GM19035 (cell line): Measurements from ENCODE around the gene PFKL.
A peak's percentile ranks its signal among the peaks of the same experiment; 100 is the strongest.
"Not testable (repeated sequence)": the region's sequence is repeated elsewhere in the genome, so short reads cannot be mapped to it uniquely, and the experiment has no call there.

Experiments used
- ATAC-seq: cut with Tn5 transposase; IDR thresholded peaks from one replicate; pipeline ENCODE4 v1.9.1; 2021; ENCODE audit not compliant: unreplicated experiment

Gene PFKL

GRCh38 chr21:44337941-44338895, 38.4 kb downstream of the PFKL start:
- no peak for ATAC-seq

DNA sequence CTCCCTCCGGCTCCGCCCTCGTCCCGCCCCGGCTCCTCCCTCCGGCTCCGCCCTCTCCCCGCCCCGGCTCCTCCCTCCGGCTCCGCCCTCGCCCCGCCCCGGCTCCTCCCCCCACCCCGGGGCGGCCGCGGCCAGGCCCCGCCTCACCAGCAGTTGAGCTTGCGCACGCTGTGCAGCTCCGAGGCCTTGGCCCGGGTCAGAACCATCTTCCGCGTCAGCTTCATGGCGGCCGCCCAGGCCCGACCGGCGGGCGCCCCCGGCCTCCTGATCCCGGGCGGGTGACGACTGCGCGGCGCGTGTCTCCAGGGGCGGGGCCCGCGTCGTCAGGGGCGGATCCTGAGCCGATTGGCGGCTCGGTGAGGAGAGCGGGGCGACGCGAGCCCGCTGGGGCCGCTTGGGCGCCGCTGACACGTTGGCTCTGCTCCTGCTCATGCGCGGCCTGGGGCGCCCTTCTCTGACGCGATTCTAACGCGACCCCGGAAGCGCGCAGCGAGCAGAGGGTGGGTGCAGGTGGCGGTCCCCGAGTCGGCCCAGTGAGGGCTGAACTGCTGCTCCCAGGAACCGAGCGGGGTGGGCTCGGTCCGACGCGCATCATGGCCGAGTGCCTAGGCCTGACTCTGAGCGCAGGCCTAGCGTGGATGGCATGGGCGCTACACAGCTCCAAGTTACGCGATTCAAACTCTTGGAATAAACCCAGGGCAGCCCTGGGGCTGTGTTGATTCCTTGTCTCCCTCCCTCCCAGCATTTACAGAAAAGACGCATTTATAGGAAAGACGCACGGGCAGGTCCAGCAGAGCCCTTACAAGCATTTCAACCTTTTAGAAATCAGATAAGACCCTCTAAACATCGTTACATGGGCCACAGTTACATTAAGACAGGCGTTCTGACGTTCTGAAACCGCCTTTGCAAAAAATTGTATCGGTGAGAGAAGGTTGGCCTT, 39.4 kb downstream of the PFKL start, which contains the start of gene CFAP410:
TSS of gene CFAP410 (minus strand) at position 420 of the 940 bp plus-strand sequence. CDS start at position 224, 196 bp downstream.
- peak; percentile 87 for ATAC-seq

DNA sequence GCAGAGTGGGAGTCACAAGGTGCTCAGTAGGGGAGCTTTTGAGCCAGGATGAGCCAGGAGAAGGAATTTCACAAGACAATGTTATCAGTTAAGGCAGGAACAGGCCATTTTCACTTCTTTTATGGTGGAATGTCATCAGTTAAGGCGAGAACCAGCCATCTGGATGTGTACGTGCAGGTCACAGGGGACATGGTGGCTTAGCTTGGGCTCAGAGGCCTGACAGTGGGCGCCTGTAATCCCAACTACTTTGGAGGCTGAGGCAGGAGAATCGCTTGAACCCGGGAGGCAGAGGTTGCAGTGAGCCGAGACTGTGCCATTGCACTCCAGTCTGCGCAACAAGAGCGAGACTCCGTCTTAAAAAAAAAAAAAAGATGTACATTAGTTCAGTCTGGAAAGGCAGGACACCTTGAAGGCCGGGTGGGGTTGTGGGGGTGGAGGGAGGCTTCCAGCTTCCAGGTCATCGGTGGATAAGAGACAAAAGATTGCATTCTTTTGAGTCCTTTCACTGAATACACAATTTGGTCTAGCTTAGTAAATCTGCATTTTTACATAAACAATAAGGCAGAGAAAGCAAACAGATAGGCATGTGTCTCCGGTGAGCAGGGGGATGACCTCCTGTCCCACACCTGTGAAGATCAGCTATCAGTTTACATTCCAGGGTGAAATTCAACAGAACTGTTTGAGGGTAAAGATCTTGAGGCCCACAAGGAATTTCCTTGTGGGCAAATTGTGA, 42.0 kb downstream of the PFKL start:
- not testable (repeated sequence) for ATAC-seq

DNA sequence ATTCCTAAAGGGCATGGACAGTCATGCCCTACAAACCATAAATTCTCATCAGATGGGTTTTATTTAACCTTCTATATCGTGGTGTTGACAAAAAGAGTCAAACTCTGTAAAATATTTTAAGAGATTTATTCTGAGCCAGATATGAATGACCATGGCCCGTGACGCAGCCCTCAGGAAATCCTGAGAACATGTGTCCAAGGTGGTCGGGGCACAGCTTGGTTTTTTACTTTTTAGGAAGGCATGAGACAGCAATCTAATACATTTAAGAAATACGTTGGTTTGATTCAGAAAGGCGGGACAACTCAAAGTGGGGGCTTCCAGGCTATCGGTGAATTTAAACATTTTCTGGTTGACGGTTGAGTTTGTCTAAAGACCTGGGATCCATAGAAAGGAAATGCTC, 43.1 kb downstream of the PFKL start:
- ATAC-seq: not testable (repeated sequence)

DNA sequence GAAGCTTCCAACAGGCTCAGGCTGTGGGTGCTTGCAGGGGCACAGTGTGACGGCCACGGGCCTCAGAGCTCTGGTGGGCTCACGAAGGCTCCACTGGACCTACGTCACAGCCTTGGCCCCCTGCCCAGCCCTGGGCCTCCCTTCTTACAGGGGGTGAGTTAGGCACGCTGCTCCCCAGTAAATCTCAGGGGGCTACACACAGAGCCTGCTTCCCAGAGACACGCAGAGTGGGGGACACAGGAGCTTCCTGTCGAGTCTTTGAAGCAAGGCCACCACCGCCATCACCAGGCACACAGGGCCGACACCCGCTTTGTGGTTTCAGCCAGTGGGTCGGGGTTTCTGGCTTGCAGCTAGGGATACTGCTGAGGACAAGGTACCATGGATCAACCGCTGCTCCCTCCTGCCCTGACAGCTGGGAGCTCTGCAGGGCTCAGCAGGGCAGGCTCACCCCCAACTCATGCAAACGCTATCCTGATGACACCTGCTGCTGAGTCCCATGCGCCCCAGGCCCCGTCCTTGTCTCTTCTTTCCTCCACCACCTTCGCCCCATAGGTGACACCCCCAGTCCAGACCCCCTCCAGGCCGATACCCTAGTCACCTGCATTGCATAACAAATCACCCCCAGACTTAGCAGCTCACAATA, 44.8 kb downstream of the PFKL start:
- no peak for ATAC-seq

DNA sequence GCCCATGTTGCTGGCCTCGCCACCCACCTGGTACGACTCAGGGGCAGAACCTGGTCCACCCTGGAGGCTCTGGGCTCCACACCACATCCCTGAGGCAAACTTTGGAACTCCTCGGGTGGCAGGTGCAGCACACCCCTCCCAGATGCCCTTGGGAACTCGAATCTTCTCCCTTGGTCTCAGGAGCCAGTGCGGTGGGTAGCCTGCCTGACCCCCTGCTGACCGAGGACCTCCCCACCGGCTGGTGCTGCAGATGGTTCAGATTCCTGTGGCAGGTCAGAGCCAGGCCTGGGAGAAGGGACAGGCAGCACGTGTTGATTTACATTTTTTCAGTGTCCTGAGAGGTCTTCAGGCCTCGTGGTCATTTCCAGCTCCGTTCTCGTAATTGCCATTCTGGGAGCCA, 45.6 kb downstream of the PFKL start:
- no peak for ATAC-seq

- no peak for ATAC-seq
Observed at GRCh38 chr21:44347911-44348451, 48.1 kb downstream of the PFKL start.

DNA sequence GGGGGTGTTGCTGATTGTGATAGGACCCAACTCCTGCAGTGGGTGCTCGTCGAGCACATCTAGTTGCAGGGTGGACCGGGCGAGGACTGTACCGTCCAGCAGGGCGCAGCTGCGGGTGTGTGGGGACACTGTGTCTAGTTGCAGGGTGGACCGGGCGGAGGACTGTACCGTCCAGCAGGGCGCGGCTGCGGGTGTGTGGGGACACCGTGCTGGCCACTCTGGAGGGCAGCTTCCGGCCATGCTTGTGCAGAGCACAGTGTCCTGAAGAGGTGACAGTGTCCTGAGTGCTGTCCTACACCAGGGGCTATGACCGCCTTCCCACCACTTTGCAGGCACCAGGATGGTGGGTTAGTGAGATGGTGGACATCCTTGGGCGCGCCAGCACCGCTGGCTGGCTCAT, 49.0 kb downstream of the PFKL start:
- ATAC-seq: no peak

- no peak for ATAC-seq
Observed at GRCh38 chr21:44349416-44349846, 49.6 kb downstream of the PFKL start.

DNA sequence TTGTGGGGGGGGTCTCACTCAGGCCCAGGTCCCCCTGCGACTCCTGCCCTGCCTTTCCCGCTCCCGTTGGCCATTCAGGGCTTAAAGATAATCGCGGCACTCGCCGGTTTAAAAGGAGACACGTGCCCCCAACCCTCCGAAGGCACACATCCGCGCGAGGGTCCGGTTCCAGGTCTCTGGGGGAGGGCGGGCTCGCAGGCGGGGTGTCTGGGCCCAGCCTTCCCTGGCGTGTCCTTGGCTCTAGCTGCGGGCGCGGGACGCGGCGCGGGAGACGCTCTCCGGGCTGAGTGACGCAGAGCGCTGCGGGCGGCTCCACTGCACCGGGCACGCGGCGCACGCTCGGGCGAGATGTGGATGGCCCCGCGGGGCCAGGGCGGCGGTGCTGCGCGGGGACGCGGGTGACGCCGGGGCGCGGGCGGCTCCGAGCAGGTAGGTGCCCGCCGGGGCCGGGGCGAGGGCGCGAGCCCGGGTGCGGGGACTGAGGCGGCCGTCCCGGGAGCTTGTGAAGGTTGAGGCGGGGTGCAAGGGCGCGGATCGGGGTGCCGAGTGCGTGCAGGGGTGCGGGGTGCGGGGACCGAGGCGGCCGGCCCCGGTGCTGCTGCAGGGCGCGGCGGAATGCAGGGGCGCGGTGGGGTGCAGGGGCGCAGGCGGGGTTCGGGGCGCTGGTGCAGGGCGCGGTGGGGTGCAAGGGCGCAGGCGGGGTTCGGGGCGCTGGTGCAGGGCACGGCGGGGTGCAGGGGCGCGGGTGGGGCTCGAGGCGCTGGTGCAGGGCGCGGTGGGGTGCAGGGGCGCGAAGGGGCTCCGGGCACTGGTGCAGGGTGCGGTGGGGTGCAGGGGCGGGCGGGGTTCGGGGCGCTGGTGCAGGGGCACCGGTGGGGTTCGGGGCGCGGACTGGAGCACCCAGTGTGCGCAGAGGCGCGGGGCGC, 50.3 kb downstream of the PFKL start:
- no peak for ATAC-seq

DNA sequence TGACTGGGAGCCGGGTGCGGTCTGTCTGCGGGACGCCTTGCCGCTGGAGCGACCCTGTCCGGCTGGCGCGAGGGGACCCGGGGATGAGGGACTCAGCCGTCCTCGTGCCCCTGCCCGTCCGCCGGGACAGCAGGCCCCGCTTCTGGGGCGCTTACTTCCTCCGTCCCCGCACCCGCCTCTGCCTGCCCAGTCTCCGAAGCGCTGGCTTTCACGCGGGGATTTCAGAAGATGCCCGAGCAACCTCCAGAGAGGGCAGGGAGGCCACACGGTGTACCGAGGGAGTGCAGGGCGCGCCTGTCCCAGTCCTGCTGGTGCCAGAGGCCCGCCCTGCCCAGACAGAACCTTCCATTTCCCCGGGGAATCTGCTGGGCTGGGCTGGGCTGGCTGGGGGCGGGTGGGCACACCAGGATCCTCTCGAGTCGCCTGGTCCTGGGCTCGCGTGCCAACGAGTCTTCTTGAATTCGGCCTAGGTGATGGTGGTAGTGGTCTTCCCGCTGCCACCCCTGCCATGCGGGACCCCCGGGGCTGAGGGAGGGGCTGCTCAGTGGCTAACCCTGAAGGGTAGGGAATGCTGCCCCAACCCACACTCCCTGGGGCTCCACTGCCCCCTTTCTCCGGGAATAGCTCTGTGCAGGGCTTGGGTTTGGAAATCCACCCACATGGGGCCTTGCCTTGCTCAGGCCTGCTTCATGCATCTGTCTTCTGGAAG, 51.1 kb downstream of the PFKL start:
- ATAC-seq: no peak

- ATAC-seq: no peak
Observed at GRCh38 chr21:44351535-44352252, 51.8 kb downstream of the PFKL start.

- ATAC-seq: no peak
Observed at GRCh38 chr21:44352253-44352860, 52.5 kb downstream of the PFKL start.

GRCh38 chr21:44353191-44353970, 53.5 kb downstream of the PFKL start, which contains the start of gene TRPM2:
Gene TRPM2, plus strand, starts transcription at chr21:44353621. Its CDS starts 80 bp downstream, at chr21:44353701.
- ATAC-seq: no peak

DNA sequence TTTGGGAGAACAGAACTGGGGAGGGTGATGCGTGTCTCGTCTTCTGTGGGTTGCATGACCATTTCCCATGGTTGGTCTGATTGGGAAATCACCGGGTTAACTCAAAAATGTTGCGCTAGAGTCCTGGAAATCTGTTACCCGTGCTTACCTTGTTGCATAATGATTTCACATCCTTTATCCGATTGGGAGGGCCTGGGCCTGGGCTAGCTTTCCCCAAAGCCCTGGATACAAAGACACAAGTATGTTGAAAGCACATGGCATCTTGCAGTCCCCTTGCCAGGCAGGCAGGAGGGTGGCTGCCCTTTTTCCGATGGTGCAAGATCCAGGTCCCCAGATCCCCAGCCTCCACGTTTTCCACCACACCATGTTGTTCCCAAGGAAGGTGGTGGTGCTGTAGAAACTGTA, 54.1 kb downstream of the PFKL start:
- no peak for ATAC-seq
